GM19372 (cell line): ENCODE measurements around the gene MYH9.
"Not testable (repeated sequence)": the region's sequence is repeated elsewhere in the genome, so short reads cannot be mapped to it uniquely, and the experiment has no call there.

ENCODE experiments used
- ATAC-seq: cut with Tn5 transposase; IDR thresholded peaks from one replicate; pipeline ENCODE4 v1.9.1; 2021; ENCODE audit warnings: mild to moderate bottlenecking, low read depth, moderate library complexity; ENCODE audit not compliant: unreplicated experiment

MYH9 gene

GRCh38 chr22:36415415-36416168 is 27.8 kb upstream of the MYH9 start:
- ATAC-seq = no peak

GRCh38 chr22:36413022-36413775 is 25.4 kb upstream of the MYH9 start:
- no peak for ATAC-seq

- ATAC-seq = no peak
Measured at GRCh38 chr22:36411589-36412258, 24.0 kb upstream of the MYH9 start.

- ATAC-seq = no peak
Measured at GRCh38 chr22:36409911-36410756, 22.4 kb upstream of the MYH9 start.

- ATAC-seq = not testable (repeated sequence)
Measured at GRCh38 chr22:36409554-36409910, 21.8 kb upstream of the MYH9 start.

- no peak for ATAC-seq
Measured at GRCh38 chr22:36409056-36409455, 21.3 kb upstream of the MYH9 start.

- no peak for ATAC-seq
Measured at GRCh38 chr22:36406721-36407120, 19.0 kb upstream of the MYH9 start.

- no peak for ATAC-seq
Measured at GRCh38 chr22:36405671-36406538, 18.1 kb upstream of the MYH9 start.

- ATAC-seq = no peak
Measured at GRCh38 chr22:36405221-36405661, 17.5 kb upstream of the MYH9 start.

- no peak for ATAC-seq
Measured at GRCh38 chr22:36404446-36404845, 16.7 kb upstream of the MYH9 start.

- no peak for ATAC-seq
Measured at GRCh38 chr22:36399472-36399778, 11.7 kb upstream of the MYH9 start.

GRCh38 chr22:36398601-36399471 is 11.1 kb upstream of the MYH9 start:
- no peak for ATAC-seq

GRCh38 chr22:36397131-36398093 is 9.6 kb upstream of the MYH9 start:
- ATAC-seq = no peak

- no peak for ATAC-seq
Measured at GRCh38 chr22:36395915-36396314, 8.1 kb upstream of the MYH9 start.

GRCh38 chr22:36395055-36395849 is 7.5 kb upstream of the MYH9 start:
- ATAC-seq = no peak

GRCh38 chr22:36391638-36392037 is 3.9 kb upstream of the MYH9 start:
- no peak for ATAC-seq

GRCh38 chr22:36389122-36389521 is 1.4 kb upstream of the MYH9 start:
- not testable (repeated sequence) for ATAC-seq
